Pancreas (tissue), 10 donors: ENCODE data around the gene SERPINC1. TPM values are rescaled to one million over a fixed set of nuclear protein-coding genes. Genes with fewer than 3 reads are reported as not detected.
"Not testable (repeated sequence)": the region's sequence is repeated elsewhere in the genome, so short reads cannot be mapped to it uniquely, and the experiment has no call there.

Experiments
- ATAC-seq, 4 donors: fragments of 200-7000 bp; cut with Tn5 transposase; one replicate each; pipeline versions ENCODE4 v1.8.0 to v1.9.1; 2020; ENCODE audit warnings: mild to moderate bottlenecking in 4 of 4, moderate library complexity in 4 of 4
- DNase-seq, 6 donors: peaks; one replicate each; pipeline ENCODE4 v3.0.0-alpha.2; 2020
- FAIRE-seq: peaks from 2 replicates; lab custom pipeline; 2012; peaks lifted over from hg19 to GRCh38; lab: Jason Lieb, UNC
- H3K27ac ChIP-seq, 4 donors: fragments of 200-600 bp; sonication (generic); 1 replicate in 3 of 4; 2 replicates in 1 of 4; pipeline versions ENCODE4 v1.5.0 to v1.8.0; 2020
- H3K27me3 ChIP-seq, 4 donors: fragments of 200-600 bp; one replicate each; pipeline ENCODE4 v1.8.0; 2021
- H3K36me3 ChIP-seq, 3 donors: fragments of 200-600 bp; sonication (generic) in 1 of 3; one replicate each; pipeline versions ENCODE4 v1.5.0 to v1.8.0; 2020 to 2021
- H3K4me1 ChIP-seq, 3 donors: fragments of 200-600 bp; one replicate each; pipeline ENCODE4 v1.8.0; 2021
- H3K4me3 ChIP-seq, 4 donors: fragments of 200-600 bp; sonication (generic) in 2 of 4; one replicate each; pipeline versions ENCODE4 v1.5.0 to v1.8.0; 2020 to 2021
- H3K9me3 ChIP-seq, 4 donors: fragments of 200-600 bp; one replicate each; pipeline ENCODE4 v1.8.0; 2021
- CTCF ChIP-seq, 4 donors: fragments of 200-600 bp; sonication (generic) in 3 of 4; IDR thresholded peaks; one replicate each; pipeline versions ENCODE4 v1.5.0 to v1.8.0; 2021; ENCODE audit warnings: antibody characterized with exemption in 4 of 4
- WGBS, 2 donors: extraction: QIAGEN DNeasy Blood & Tissue Kit; methylation state at CpG; one replicate each; pipeline ENCODE4 v1.1.7; 2013; 5-methylcytosine and 5-hydroxymethylcytosine counted together
- intact Hi-C, 3 donors: fragments of 100-400 bp; cut with DNase I; formaldehyde crosslinking; loops; one replicate each; pipeline versions ENCODE4 v1.11.1 to v1.14.2; 2022
- polyA plus RNA-seq, 2 donors: library from polyadenylated mRNA; stranded (reverse); fragments of 200-250 nt; gene quantifications; one replicate each; pipeline ENCODE4 v1.2.3, GENCODE V29; 2013
- total RNA-seq, 6 donors: library from RNA; stranded (reverse); fragmentation: NEBNext Ultra II Directional in 4 of 6; extraction: Animal tissue kit (Norgen Biotek cat#: 25700) in 4 of 6; gene quantifications; one replicate each; pipeline versions ENCODE4 v1.2.1 to v1.2.4, GENCODE V29; 2021 to 2023
- donor health status: healthy with polysubstance abuse.
- donor health status: DM: no; HTN: no; CAD: no; lungs with moderate emphysema.
- donor health status: DM: no; HTN: no; CAD: no.
- donor health status: control.
- donor health status: control.
- donor health status: Bipolar disorder and iron deficiency.
- donor health status: DM: yes; HTN: yes; CAD: no.
- donor health status: DM: no; HTN: no; CAD: no.
- donor health status: DM: no; HTN: no; CAD: no.
- donor health status: DM: yes; HTN: yes; CAD: no.

Gene SERPINC1
- total and polyA plus RNA-seq, 8 donors = 0.16 to 1.2 TPM; not detected in 6

- DNase-seq (no peak), FAIRE-seq (no peak), ATAC-seq (no peak)
- TF ChIP-seq CTCF (IDR thresholded peaks at IDR 0.05) = no peak
- Histone ChIP-seq H3K9me3 (no peaks in the 10 kb centered on the region), H3K27ac (no peak overlapping the region), H3K4me1 (no peaks in the 10 kb centered on the region), H3K36me3 (peaks cover 0 to 71% (median 22%) of the 10 kb centered on the region in 3 donors), H3K4me3 (no peak overlapping the region), H3K27me3 (no peaks in the 10 kb centered on the region)
- intact Hi-C loops = loop anchor here in 1 of 3 donors (5.0 kb wide), 1 partner anchor 49 kb away; no protein-coding TSS in a partner anchor
- WGBS, 2 donors = 93 to 95% methylated on average over 4 of the region's 4 CpGs
Measured at GRCh38 chr1:173948594-173948993, 31.5 kb upstream of the SERPINC1 start.

GRCh38 chr1:173946380-173946921, 29.3 kb upstream of the SERPINC1 start:
- Histone ChIP-seq H3K4me3 (no peak overlapping the region), H3K36me3 (peaks cover 4 to 83% (median 26%) of the 10 kb centered on the region in 3 donors), H3K27ac (no peak overlapping the region), H3K9me3 (no peaks in the 10 kb centered on the region), H3K4me1 (no peaks in the 10 kb centered on the region), H3K27me3 (no peaks in the 10 kb centered on the region)
- intact Hi-C loops = loop anchor here in 1 of 3 donors (5.0 kb wide), 1 partner anchor 51 kb away; no protein-coding TSS in a partner anchor
- ATAC-seq (no peak), DNase-seq (no peak), FAIRE-seq (no peak)
- no peak for TF ChIP-seq CTCF (IDR thresholded peaks at IDR 0.05)
- 84 to 90% methylated on average over 4 of the region's 4 CpGs for WGBS, 2 donors

GRCh38 chr1:173937062-173937461, 19.9 kb upstream of the SERPINC1 start:
- no peak for DNase-seq
- TF ChIP-seq CTCF (IDR thresholded peaks at IDR 0.05) = no peak
- no peaks in the 10 kb centered on the region for H3K9me3 ChIP-seq
- no peak for ATAC-seq
- intact Hi-C loops = no loop called here
- H3K36me3 ChIP-seq = peaks cover 0 to 43% (median 11%) of the 10 kb centered on the region in 3 donors
- H3K27me3 ChIP-seq = no peaks in the 10 kb centered on the region
- H3K4me3 ChIP-seq = no peak overlapping the region
- 76 to 84% methylated on average over 2 of the region's 2 CpGs for WGBS, 2 donors
- FAIRE-seq = no peak
- peaks cover 0 to 6% (median under 1%) of the 10 kb centered on the region in 3 donors for H3K4me1 ChIP-seq
- H3K27ac ChIP-seq = no peak overlapping the region

GRCh38 chr1:173934440-173934839, 17.3 kb upstream of the SERPINC1 start:
- Histone ChIP-seq H3K36me3 (peaks cover 0 to 21% (median 4%) of the 10 kb centered on the region in 3 donors), H3K4me1 (peaks cover 0 to 7% (median 6%) of the 10 kb centered on the region in 3 donors), H3K9me3 (no peaks in the 10 kb centered on the region), H3K27ac (no peak overlapping the region), H3K27me3 (no peaks in the 10 kb centered on the region), H3K4me3 (no peak overlapping the region)
- intact Hi-C loops = no loop called here
- DNase-seq = no peak
- FAIRE-seq = no peak
- 93 to 98% methylated on average over 1 of the region's 1 CpG for WGBS, 2 donors
- ATAC-seq = no peak
- no peak for TF ChIP-seq CTCF (IDR thresholded peaks at IDR 0.05)

GRCh38 chr1:173930541-173930940, 13.4 kb upstream of the SERPINC1 start:
- FAIRE-seq, H3K27ac ChIP-seq, intact Hi-C loops, ATAC-seq, H3K36me3 ChIP-seq, DNase-seq, H3K9me3 ChIP-seq, H3K4me3 ChIP-seq, H3K27me3 ChIP-seq: not testable (repeated sequence)
- peaks cover 9 to 12% (median 10%) of the 10 kb centered on the region in 3 donors for H3K4me1 ChIP-seq
- 97 to 98% methylated on average over 5 of the region's 5 CpGs for WGBS, 2 donors
